Ovary (tissue), 3 donors: ENCODE data around the gene PUS7L.

Source experiments
- CTCF ChIP-seq, 3 donors: fragments of 450-650 bp in 2 of 3; fragments of 200-600 bp in 1 of 3; IDR thresholded peaks; one replicate each; pipeline versions ENCODE4 v1.5.1 to v1.8.0; 2016 to 2022; ENCODE audit warnings: antibody characterized with exemption in 3 of 3, mild to moderate bottlenecking in 1 of 3
- EP300 ChIP-seq: sonication (generic); formaldehyde crosslinking; IDR thresholded peaks from one replicate; pipeline ENCODE4 v1.6.1; 2017; ENCODE audit warnings: antibody characterized with exemption
- POLR2A ChIP-seq: fragments of 450-650 bp; IDR thresholded peaks from one replicate; pipeline ENCODE4 v1.6.1; 2017; ENCODE audit warnings: antibody characterized with exemption, mild to moderate bottlenecking, moderate library complexity
- donor health status: DM: no; HTN: no; CAD: no.

GRCh38 chr12:43761500-43761899, 2.9 kb upstream of the PUS7L start:
- TF ChIP-seq EP300 (no peak), CTCF (IDR thresholded peaks at IDR 0.05) (no peak), POLR2A (no peak)
